Activated CD4-positive, alpha-beta T cell treated with anti-CD3 and anti-CD28 coated beads for 48 hours (primary cell): ENCODE data around the gene SLC20A1.
A peak's percentile ranks its signal among the peaks of the same experiment; 100 is the strongest.
"Not testable (repeated sequence)": the region's sequence is repeated elsewhere in the genome, so short reads cannot be mapped to it uniquely, and the experiment has no call there.

Experiments used
- DNase-seq: peaks from one replicate; pipeline ENCODE4 v3.0.0-alpha.2; 2020

SLC20A1 gene

DNA sequence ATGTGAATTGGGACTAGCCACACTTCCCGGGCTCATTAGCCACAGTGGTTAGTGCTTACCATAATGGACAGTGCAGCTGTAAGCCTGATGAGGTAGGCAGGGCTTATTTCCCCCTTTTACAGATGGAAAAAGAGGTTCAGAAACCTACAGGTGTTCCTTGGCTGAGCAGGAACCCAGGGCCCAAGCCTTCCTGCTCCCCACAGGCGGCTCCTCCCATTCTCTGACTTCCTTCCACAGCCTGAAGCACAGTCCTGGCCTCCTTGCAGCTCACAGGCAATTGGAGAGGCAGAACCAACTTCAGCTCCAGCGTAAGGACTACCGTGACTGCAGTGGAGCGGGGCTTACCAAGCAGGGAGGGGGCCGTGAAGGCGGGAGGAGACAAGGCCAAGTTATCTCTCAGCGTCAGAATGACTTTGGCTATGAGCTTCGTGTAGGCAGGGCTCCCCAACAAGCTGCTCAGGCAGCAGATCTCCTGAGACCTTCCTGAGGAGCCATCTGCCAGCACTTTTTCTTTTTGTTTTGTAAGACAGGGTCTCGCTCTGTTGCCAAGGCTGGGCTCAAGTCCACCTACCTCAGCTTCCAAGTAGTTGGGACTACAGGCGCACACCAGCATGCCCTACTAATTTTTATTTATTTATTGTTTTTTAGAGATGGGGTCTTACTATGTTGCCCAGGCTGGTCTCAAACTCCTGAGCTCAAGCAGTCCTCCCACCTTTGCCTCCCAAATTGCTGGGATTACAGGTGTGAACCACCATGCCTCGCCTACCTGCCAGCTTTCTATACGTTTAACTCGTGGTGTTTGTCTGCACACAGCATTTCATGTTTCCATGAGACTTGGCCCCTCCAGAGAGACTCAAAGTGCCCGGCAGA is 40.8 kb downstream of the SLC20A1 start:
- DNase-seq = no peak

DNA sequence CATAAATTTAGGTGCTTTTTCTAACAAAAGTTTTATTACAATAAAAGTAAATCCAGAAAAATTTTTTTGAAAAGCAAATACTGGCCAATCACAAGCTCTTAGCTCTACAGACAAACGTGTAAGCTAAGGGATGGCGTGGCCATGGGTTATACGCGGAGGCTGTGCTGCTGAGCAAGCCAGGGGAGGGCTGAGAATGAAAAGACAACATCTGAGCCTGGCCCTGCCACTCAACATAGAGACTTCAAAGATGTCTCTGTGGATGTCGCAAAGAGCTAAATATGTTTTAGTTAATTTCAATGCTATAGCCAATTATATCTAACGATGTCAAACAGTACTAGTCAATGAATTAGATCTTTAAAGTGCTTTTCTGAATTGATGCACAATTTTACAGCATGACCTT is 41.8 kb downstream of the SLC20A1 start:
- no peak for DNase-seq

DNA sequence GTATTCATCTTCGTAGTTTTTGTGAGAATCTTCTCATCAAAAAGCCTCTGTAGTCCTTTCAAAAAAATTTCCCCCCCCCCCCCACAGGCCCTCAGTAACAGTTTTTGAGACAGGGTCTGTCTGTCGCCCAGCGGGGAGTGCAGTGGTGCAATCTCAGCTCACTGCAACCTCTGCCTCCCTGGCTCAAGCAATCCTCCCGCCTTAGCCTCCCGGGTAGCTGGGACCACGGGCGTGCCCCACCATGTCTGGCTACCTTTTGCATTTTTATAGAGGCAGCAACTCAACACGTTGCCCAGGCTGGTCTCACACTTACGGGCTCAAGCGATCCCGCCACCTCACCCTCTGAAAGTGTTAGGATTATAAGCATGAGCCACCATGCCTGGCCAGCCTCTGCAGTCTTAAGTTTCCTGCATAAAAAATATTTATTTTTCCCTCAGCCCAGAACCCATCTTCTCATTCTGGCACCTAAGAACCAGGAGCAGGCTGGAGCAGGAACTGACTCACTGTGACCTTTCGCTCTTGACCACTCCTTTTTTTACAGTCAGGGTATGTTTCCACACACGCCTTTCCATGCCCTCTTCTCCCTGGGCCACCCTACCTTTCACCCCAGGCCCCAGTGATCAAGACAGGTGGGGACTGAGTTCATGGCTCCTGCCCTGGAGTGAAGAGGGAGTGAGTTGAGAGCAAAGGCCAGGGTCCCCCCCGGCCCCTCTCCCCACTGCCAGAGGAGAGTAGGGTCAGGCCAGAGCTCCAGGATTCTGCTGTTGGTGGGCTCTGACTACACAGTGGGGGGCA is 42.5 kb downstream of the SLC20A1 start:
- DNase-seq = no peak

DNA sequence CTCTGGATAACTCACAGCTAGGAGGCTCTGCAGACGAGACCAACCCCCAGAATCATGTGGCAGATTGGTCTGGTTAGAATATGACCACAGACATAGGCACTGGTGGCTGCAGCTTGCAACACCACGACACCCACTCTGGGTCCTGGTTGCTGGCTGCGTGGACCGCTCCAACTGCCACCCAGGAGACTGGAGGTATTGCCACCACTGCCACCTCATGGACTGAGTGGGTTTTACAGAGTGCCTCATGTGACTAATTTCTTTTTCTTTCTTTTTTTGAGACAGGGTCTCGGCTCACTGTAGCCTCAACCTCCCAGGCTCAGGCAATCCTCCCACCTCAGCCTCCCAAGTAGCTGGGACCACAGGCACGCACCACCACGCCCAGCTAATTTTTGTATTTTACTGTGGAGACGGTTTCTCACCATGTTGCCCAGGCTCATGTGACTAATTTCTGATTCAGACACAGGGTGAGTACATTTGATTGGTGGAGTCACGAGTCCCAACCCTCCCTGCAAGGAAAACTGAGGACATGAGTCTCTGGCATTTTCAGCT is 45.2 kb downstream of the SLC20A1 start:
- DNase-seq = peak; percentile 76

DNA sequence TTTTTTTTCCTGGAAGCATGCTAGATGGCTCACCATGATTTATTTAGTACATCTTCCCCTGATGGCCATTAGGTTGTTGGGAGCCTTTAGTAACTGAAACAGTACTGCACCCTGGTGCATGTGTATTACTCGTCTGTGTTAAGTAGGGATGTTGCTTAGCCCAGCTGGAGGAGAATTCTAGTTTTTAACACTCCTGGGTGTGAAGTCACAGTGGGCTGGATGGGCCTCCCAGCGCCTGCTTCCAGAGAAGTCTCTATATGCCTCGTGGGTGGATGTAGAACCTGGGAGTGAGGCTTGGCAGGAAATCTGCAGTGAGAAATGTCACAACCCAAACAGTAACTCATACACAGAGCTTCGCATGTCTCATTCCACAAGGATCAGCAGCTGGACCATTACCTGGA is 46.1 kb downstream of the SLC20A1 start:
- peak; percentile 32 for DNase-seq

DNA sequence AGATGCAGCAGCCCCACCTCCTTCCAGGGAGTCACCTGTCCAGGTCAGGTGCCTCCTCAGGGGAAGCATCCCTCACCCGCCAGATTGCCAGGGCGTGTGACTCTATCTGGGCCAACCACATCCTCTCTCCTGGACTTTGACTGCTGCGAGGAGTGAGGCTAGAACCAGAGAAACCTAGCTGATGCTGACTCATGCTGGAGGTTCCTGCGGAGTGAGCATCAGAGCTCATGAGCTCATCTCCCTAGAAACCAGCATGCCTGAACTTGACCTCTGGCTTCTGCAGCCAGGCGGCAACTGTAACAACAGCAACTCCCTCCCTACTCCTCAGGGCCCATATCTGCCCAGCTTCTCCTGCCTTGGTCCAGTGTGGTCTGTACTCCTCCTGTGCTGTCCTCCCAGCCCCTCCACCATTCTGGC is 46.8 kb downstream of the SLC20A1 start:
- peak; percentile 74 for DNase-seq

DNA sequence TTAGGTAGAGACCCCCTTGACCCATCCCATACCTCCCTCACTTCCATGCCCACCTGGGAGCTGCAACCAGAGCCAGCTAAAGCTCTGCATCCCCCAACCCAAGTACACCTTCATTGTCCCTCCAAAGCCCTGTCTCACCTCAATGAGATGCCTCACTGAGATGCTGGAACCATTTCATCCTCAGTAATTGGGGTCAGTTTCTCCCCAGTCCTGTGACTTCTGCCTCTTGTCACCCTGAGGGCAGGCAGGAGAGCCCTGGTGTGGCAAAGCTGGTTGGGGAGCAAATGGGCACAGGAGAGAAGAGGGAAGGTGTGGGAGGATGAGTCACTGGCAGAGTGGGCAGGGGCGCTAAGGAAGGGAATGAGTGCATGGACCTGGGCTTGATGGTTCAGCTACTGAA is 47.2 kb downstream of the SLC20A1 start:
- DNase-seq = peak; percentile 66

DNA sequence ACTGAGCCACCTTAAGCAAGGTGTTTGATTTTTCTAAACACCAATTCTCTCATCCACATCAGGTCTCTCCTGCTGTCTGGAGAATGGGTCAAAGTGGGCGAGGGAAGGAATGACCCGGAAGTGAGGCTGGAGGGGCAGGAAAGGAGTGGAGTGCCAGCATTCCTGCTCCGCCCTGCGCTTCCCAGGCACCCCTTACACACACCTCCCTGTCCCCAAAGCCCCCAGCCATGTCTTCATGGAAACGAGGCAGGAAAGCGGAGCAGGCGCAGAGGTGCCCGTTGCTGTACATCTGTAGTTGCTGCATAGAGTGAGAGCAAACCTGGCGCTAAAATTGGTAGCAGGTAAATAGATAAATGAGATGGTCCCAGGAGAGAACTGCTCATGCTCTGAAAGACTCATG is 47.9 kb downstream of the SLC20A1 start:
- DNase-seq = no peak

DNA sequence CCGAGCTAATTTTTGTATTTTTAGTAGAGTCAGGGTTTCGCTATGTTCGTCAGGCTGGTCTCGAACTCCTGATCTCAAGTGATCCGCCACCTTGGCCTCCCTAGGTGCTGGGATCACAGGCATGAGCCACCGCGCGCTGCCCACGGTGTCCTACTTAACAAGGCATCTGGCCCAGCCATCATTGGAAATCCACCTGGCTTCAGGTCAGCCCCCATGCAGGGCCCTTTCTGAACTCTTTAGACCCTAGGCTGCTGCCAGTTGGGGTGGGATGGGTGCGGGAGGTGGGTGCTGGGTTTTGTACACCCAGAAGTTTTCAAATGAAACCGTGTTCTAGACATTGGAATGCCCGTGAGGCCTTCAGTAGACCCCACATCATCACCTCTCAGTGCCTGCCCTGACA is 48.4 kb downstream of the SLC20A1 start:
- DNase-seq = no peak

DNA sequence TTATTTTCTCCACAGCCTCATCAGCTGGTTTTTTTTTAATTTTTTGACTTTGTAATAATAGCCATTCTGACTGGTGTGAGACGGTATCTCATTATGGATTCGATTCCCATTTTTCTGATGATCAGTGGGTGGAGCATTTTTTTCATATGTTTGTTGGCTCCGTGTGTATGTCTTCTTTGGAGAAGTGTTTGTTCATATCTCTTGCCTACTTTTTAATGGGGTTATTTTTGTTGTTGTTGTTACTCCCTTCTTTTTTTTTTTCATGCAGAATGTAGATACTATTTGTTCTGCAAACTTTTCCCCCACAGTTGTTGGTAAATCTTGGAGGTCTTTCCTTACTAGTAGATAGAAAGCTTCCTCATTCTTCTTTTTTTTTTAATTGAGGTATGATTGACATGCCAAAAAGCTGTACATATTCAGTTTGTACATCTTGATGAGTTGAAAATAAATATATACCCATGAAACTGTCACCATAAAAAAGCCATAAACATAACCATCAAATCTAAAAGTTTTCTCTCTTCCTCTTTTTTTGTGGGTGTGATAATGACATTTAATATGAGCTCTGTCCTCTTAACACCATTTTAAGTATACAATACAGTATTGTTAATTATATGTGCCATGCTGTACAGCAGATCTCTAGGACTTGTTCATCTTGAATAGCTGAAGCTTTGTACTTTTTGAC is 53.2 kb downstream of the SLC20A1 start:
- no peak for DNase-seq

DNA sequence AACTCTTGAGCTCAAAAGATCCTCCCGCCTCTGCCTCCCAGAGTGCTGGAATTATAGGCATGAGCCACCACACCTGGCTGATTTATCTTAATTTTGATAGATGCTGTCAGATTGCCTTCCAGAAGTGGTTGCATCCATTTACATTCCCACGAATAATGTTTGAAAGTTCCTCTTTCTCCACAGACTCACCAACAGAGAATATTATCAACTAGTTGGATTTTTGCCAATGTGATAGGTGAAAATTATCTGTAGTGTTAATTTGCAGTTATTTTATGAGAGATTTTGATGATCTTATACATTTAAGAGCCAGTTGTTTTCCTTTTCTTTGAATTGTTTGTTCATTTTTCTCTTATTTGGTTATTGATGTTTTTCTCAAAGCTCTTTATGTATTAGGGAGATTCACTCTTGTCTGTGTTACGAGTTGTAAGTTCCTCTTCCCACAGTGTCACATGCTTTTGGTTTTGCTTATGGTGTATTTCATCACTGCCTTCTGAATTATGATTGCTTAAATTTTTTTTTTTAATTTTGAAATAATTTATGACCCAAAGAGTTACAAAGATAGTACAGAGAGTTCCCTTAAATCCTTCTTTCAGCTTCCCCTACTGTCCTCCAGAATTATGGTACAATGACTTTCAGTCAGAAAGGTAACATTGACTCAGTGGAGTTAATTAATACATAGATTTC is 54.4 kb downstream of the SLC20A1 start:
- DNase-seq = no peak

DNA sequence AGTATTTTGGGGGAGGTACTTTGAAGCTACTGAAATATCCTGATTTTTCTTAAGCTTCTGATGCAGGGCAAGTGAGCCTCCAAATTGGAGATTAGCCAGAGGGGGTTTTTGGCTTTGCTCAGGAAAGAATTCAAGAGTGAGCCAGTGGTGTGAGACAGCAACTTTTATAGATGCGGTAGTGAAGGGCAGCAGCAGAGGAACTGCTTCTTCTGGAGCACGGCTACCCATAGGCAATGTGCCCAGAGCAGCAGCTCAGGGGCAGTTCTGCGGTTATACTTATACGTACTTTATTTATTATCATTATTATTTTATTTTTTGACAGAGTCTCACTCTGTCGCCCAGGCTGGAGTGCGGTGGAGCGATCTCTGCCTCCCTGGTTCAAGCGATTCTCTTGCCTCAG is 55.3 kb downstream of the SLC20A1 start:
- DNase-seq = no peak

DNA sequence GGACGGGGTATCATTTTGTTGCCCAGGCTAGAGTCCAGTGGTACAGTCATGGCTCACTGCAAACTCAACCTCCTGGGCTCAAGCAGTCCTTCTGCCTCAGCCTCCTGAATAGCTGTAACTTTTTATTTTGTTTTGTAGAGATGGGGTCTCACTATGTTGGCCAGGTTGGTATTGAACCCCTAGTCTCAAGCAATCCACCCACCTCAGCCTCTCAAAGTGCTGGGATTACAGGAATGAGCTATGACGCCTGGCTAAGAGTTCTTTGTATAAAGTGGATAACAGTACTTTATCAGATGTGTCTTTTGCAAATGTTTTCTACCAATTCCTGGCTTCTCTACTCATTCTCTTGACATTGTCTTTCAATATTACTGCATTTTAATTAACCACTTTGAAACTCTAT is 57.9 kb downstream of the SLC20A1 start:
- no peak for DNase-seq

DNA sequence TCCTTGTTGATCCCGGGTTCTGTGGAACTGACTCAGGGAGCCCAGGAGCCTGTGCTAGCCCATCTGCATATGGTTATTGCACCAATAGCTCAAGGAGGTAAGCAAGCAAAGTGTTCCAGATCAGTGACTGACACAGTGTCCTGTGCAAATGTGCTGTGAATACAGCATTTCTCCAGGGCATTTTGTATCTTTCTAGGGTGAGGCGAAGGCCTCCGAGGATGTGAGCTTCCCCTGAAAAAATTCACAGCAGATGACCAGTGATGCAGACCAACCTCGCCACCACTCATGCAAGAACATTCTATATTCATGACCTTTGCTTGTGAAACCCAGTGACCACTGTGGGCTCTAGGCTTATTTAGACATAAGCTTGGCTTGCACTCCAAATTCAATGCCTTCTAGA is 59.8 kb downstream of the SLC20A1 start:
- no peak for DNase-seq

DNA sequence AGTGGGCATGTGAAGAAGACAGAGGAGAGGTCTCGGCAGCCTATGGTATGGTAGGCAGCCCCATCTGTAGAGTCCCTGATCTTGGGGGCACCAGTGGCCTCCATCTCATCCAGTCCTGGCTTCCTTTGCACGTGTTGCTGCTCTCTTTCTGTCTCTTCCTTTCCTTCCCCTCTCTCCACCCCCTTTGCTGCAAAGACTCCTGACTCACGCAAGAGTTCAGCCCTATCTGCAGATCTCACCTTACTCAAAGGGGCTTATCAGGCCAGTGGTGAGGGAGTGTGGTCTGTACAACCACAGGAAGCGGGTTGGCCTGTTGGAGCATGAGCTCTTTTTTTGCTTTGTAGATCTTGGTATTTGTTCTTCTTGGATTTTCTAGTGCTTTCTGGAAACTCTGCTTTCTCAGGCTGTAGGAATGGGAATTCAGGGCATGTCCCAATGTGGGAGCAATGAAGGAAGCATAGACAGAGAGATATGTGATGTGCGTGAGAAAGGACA is 60.5 kb downstream of the SLC20A1 start:
- peak; percentile 74 for DNase-seq

DNA sequence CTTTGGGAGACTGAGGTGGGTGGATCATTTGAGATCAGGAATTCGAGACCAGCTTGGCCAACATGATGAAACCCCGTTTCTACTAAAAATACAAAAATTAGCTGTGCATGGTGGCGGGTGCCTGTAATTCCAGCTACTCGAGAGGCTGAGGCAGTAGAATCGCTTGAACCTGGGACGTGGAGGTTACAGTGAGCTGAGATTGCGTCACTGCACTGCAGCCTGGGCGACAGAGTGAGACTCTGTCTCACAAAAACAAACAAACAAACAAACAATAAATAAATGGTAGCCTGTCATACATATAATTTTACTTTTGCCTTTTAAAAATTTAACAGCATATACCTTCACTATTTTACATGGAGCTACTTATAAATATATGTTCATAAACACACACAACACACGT is 61.2 kb downstream of the SLC20A1 start:
- DNase-seq = not testable (repeated sequence)

DNA sequence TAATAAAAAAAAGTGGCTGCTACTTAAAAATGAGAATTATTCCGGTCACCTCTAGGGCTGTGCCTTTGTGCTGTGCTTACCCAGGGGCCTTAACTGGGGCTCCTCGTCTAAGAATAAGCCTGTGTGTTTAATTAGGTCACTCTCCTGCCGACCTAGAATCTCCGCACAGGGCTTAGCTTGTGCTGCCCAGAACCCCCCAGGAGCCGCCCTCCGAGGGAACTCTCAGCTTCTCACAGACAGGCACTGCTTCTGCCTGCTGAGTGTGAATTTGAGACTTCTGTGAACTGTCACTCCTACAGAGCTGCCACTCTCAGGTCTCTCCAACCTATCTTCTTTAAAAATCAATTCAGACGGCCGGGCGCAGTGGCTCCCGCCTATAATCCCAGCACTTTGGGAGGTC is 63.2 kb downstream of the SLC20A1 start:
- DNase-seq = no peak

DNA sequence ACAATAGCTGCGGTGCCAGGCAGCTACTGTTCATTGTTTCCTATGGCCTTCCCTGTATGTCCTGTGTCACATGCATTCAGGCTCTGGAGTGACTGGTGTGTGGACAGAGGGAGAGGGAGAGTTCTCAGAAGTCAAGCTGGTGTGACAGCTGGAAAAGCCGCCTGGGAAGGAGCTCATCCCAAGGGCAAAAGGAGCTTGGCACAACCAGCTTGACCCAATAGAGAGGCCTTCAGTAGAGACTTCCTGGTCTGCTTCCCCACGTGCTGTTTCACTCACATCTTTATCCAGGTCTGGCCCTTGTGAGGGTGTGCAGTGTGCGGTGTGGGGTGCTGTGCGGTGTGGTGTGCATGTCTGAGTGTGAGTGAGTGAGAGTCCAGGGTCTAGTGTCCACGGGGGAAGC is 64.0 kb downstream of the SLC20A1 start:
- DNase-seq = no peak

DNA sequence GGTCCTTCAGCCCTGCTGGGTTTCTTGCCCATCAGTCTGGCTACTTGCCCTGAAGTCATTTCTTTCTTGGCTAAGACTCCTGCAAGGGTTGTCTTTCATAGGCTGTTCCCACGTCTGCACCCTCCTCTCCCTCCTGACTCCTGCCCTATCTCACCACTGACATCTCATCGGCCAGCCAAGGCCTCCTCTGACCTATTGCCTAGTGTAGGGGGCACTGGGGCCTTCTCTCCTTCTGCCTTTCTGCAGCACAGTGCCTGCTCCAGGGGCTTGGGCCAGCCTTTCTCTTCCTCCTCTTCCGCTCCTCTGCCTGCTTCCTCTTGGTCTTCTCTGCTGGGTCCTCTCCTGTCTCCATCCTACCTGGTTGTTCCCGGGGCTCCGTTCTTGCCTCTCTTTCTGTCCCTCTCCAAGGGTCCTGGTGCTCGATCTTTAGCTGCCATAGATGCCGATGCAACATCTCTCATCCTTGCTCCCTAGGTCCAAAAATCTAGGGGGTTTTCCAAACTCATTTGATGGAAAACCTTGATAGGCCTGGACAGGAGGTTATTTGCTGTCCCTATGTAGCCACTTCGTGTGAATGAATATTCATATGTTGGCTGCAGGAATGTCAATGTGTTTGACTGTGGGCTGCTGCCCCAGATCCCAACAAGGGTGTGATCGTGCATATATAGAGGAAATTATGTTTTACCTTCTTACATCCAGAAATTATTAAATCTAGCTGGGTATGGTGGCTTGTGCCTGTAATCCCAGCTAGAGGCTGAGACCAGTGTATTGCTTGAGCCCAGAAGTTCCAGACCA is 65.4 kb downstream of the SLC20A1 start:
- no peak for DNase-seq

DNA sequence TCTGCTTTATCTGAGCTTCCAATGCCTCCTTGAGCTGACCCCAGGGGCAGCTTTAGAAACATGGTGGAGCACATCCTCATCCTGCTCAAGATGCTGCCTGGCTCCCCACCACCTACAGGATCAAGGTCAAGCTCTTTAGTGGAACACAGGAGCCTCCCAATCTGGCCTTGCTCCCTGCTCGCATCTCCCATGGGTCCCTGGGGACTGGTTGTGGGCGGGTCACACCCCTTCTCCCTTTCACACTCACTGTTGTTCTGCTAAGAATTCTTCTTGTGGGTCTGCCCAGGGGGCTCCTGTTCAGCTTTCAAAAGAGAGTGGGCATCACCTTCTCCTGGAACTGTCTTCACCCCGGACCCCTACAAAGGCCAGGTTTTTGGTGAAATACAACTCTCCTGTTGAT is 66.7 kb downstream of the SLC20A1 start:
- no peak for DNase-seq

DNA sequence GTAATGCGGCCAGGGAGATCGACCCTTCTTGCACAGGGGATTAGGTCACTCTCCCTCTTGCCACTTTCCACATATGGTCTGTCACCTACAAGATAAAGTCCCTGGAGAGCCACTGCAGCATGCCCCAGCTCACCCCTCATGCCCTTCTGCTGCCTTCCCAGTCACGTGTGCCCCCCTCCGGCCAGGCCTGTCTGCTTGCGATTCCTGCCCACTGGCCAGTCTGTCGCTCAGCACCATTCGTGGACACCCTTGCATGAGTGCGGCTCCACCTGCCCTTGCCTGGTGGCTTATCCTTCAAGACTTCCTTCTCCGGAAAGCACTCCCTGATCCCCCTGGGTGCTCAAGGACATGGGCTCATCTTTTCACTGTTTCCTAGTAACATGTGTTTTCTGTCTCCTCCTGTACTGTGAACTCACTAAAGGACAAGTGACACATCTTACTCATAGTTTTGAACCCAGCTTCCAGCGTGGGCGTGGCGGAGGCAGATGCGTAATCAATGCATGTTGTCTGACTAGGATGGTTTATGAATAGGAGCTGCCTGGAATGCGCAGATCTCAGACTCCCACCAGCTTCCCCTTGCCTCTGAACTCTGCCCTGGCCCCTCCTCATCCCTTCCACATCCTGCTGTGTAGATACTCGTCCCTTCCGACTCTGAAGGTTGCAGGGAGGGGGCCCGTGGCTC is 67.3 kb downstream of the SLC20A1 start:
- peak; percentile 83 for DNase-seq
